ENCODE data around the gene PALLD.

The PALLD gene

GRCh38 chr4:168773388-168774195 lies 276.7 kb downstream of the PALLD start:
- Histone ChIP-seq H3K79me2 (ENCODE audit: low read length) (no peaks in the 10 kb centered on the region), H3K9me2 (replicated peaks; ENCODE audit: insufficient read depth, low read length) (no peaks in the 10 kb centered on the region), H3K4me3 (ENCODE audit: low read length) (no peak overlapping the region), H3F3A (ENCODE audit: insufficient read depth, low read length) (no peaks in the 10 kb centered on the region), H3K36me3 (replicated peaks; ENCODE audit: insufficient read depth, low read length) (no peaks in the 10 kb centered on the region), H4K20me1 (ENCODE audit: insufficient read depth, low read length) (no peaks in the 10 kb centered on the region), H2AFZ (ENCODE audit: low read length) (no peak overlapping the region), H3K9me3 (replicated peaks; ENCODE audit: insufficient read depth, low read length) (no peaks in the 10 kb centered on the region), H3K27me3 (replicated peaks; ENCODE audit: insufficient read depth, low read length) (no peaks in the 10 kb centered on the region), H3K27ac (ENCODE audit: low read length) (no peak overlapping the region), H3K4me1 (ENCODE audit: low read length) (no peaks in the 10 kb centered on the region), H3K9ac (ENCODE audit: low read length) (no peak overlapping the region), H3K4me2 (ENCODE audit: low read depth, low read length) (no peak overlapping the region)
- DNase-seq: no peak
- TF ChIP-seq CTCF (IDR thresholded peaks at IDR 0.05; ENCODE audit: low read length): no peak
- TF ChIP-seq EZH2phosphoT487 (IDR thresholded peaks at IDR 0.05; ENCODE audit: low read length): no peak
- no peak for TF ChIP-seq EZH2 (optimal IDR thresholded peaks at IDR 0.05; ENCODE audit: low read depth, low read length)

GRCh38 chr4:168776382-168776781 lies 279.5 kb downstream of the PALLD start:
- Histone ChIP-seq H2AFZ (ENCODE audit: low read length) (no peak overlapping the region), H3K4me2 (ENCODE audit: low read depth, low read length) (no peak overlapping the region), H3K27ac (ENCODE audit: low read length) (no peak overlapping the region), H3K27me3 (replicated peaks; ENCODE audit: insufficient read depth, low read length) (no peaks in the 10 kb centered on the region), H3K79me2 (ENCODE audit: low read length) (no peaks in the 10 kb centered on the region), H3K4me1 (ENCODE audit: low read length) (no peaks in the 10 kb centered on the region), H4K20me1 (ENCODE audit: insufficient read depth, low read length) (no peaks in the 10 kb centered on the region), H3K9ac (ENCODE audit: low read length) (no peak overlapping the region), H3K9me3 (replicated peaks; ENCODE audit: insufficient read depth, low read length) (no peaks in the 10 kb centered on the region), H3K4me3 (ENCODE audit: low read length) (no peak overlapping the region), H3K36me3 (replicated peaks; ENCODE audit: insufficient read depth, low read length) (no peaks in the 10 kb centered on the region), H3F3A (ENCODE audit: insufficient read depth, low read length) (no peaks in the 10 kb centered on the region), H3K9me2 (replicated peaks; ENCODE audit: insufficient read depth, low read length) (no peaks in the 10 kb centered on the region)
- no peak for TF ChIP-seq CTCF (IDR thresholded peaks at IDR 0.05; ENCODE audit: low read length)
- TF ChIP-seq EZH2 (optimal IDR thresholded peaks at IDR 0.05; ENCODE audit: low read depth, low read length): no peak
- TF ChIP-seq EZH2phosphoT487 (IDR thresholded peaks at IDR 0.05; ENCODE audit: low read length): no peak
- DNase-seq: no peak

- no peak for DNase-seq
- H3K4me2 ChIP-seq (ENCODE audit: low read depth, low read length): no peak overlapping the region
These were observed 280.6 kb downstream of the PALLD start for GRCh38 chr4:168777277-168777965.

More at GRCh38 chr4:168777277-168777965, 280.6 kb downstream of the PALLD start:
- no peak overlapping the region for H3K9ac ChIP-seq (ENCODE audit: low read length)
- no peaks in the 10 kb centered on the region for H3K36me3 ChIP-seq (replicated peaks; ENCODE audit: insufficient read depth, low read length)
- no peaks in the 10 kb centered on the region for H3F3A ChIP-seq (ENCODE audit: insufficient read depth, low read length)
- H3K4me1 ChIP-seq (ENCODE audit: low read length): no peaks in the 10 kb centered on the region
- H2AFZ ChIP-seq (ENCODE audit: low read length): no peak overlapping the region
- no peaks in the 10 kb centered on the region for H4K20me1 ChIP-seq (ENCODE audit: insufficient read depth, low read length)
- TF ChIP-seq EZH2 (optimal IDR thresholded peaks at IDR 0.05; ENCODE audit: low read depth, low read length) (no peak), CTCF (IDR thresholded peaks at IDR 0.05; ENCODE audit: low read length) (no peak), EZH2phosphoT487 (IDR thresholded peaks at IDR 0.05; ENCODE audit: low read length) (no peak)
- H3K4me3 ChIP-seq (ENCODE audit: low read length): no peak overlapping the region
- H3K9me2 ChIP-seq (replicated peaks; ENCODE audit: insufficient read depth, low read length): no peaks in the 10 kb centered on the region
- H3K27ac ChIP-seq (ENCODE audit: low read length): no peak overlapping the region
- H3K27me3 ChIP-seq (replicated peaks; ENCODE audit: insufficient read depth, low read length): no peaks in the 10 kb centered on the region
- H3K9me3 ChIP-seq (replicated peaks; ENCODE audit: insufficient read depth, low read length): no peaks in the 10 kb centered on the region
- H3K79me2 ChIP-seq (ENCODE audit: low read length): no peaks in the 10 kb centered on the region
